Uterus (tissue), 2 donors: ENCODE data around the gene BUB1B.

ENCODE experiments used
- POLR2A ChIP-seq, 2 donors: fragments of 450-650 bp; IDR thresholded peaks; one replicate each; pipeline ENCODE4 v1.6.1; 2016; ENCODE audit warnings: antibody characterized with exemption in 2 of 2, mild to moderate bottlenecking in 1 of 2, moderate library complexity in 1 of 2
- TF ChIP-seq, protein P1 (sequence below), 4 experiments: fragments of 200-600 bp in 2 of 4; fragments of 450-650 bp in 2 of 4; sonication (generic) in 2 of 4; IDR thresholded peaks; one replicate each; pipeline ENCODE4 v1.5.1; 2016 to 2019; ENCODE audit warnings: antibody characterized with exemption in 4 of 4, mild to moderate bottlenecking in 2 of 4, moderate library complexity in 1 of 4

DNA sequence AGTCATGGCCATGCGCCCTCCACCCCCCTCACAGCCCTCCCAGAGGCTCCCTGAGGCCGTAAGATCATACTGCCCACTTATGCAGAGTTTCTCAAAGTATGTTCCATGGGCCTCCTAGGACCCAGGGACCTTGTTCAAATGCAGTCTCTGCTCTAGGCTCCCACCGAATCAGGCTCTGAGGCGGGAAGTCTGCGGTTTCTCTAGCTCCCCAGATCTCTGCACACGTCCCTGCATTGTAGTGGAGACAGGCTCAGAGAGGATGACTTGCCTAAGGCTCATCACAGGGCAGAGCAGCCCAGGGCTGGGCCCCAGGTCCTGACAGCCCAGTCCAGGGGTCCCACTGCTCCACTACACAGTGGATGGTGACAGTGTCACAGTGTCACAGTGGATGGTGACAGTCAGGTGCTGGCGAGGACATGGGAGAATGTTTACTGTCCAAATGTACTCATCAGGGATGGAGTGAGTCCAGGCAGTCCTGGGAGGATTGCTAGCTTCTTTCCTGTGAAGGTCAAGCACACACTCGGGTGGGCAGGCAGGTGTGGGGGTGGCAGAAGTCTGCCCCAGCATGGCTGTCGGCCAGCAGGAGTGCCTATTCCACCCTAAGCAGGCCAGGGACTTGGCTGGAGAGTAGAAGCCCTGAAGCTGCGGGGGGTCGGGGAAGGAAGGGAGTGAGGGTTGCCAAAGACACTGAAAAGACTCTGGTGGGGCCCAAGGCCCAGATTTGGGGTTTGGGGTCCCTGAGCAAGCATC lies 109.6 kb downstream of the BUB1B start:
- TF ChIP-seq, protein P1, sequence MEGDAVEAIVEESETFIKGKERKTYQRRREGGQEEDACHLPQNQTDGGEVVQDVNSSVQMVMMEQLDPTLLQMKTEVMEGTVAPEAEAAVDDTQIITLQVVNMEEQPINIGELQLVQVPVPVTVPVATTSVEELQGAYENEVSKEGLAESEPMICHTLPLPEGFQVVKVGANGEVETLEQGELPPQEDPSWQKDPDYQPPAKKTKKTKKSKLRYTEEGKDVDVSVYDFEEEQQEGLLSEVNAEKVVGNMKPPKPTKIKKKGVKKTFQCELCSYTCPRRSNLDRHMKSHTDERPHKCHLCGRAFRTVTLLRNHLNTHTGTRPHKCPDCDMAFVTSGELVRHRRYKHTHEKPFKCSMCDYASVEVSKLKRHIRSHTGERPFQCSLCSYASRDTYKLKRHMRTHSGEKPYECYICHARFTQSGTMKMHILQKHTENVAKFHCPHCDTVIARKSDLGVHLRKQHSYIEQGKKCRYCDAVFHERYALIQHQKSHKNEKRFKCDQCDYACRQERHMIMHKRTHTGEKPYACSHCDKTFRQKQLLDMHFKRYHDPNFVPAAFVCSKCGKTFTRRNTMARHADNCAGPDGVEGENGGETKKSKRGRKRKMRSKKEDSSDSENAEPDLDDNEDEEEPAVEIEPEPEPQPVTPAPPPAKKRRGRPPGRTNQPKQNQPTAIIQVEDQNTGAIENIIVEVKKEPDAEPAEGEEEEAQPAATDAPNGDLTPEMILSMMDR (IDR thresholded peaks at IDR 0.05) = no peak
- no peak for TF ChIP-seq POLR2A (IDR thresholded peaks at IDR 0.05)
